Uterus (tissue), 2 donors: ENCODE measurements around the gene ISLR.

Experiments
- POLR2A ChIP-seq, 2 donors: fragments of 450-650 bp; IDR thresholded peaks; one replicate each; pipeline ENCODE4 v1.6.1; 2016; ENCODE audit warnings: antibody characterized with exemption in 2 of 2, mild to moderate bottlenecking in 1 of 2, moderate library complexity in 1 of 2
- TF ChIP-seq, protein P1 (sequence below), 4 experiments: fragments of 200-600 bp in 2 of 4; fragments of 450-650 bp in 2 of 4; sonication (generic) in 2 of 4; IDR thresholded peaks; one replicate each; pipeline ENCODE4 v1.5.1; 2016 to 2019; ENCODE audit warnings: antibody characterized with exemption in 4 of 4, mild to moderate bottlenecking in 2 of 4, moderate library complexity in 1 of 4

DNA sequence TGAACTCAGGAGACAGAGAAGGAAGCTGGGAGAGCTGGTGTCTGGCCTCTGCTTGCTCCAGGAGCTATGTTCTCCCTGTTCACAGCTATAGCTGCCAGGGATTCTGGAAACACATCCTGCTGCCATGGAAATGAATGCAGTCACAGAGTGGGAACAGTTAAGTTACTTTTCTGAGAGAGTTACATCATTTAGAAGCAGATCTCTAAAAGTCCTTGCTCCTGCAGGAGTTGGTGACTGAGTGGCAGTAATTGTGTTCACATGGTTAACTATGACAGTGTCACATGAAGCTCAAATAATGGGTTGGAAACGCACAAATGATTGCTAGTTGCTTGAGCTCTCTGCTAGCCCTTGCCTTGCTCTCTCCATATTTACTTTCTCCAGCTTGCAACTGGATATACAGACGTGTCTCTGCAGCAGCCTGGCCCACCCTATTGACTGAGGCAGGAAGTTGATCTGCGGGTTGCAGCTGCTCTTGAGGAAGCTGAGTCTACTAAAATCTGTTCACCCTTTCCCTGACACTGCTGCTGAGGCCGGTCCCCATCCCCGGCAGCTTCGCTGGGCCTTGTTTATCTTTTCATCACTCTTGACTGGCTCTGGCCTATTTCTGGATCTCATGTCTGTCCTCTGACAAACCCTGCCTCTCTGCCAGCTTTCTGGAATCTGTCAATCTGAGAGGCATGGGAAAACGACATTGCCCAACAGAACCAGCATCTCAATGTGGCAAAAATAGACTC, 16.7 kb upstream of the ISLR start:
- TF ChIP-seq, protein P1, sequence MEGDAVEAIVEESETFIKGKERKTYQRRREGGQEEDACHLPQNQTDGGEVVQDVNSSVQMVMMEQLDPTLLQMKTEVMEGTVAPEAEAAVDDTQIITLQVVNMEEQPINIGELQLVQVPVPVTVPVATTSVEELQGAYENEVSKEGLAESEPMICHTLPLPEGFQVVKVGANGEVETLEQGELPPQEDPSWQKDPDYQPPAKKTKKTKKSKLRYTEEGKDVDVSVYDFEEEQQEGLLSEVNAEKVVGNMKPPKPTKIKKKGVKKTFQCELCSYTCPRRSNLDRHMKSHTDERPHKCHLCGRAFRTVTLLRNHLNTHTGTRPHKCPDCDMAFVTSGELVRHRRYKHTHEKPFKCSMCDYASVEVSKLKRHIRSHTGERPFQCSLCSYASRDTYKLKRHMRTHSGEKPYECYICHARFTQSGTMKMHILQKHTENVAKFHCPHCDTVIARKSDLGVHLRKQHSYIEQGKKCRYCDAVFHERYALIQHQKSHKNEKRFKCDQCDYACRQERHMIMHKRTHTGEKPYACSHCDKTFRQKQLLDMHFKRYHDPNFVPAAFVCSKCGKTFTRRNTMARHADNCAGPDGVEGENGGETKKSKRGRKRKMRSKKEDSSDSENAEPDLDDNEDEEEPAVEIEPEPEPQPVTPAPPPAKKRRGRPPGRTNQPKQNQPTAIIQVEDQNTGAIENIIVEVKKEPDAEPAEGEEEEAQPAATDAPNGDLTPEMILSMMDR (IDR thresholded peaks at IDR 0.05) = no peak
- no peak for TF ChIP-seq POLR2A (IDR thresholded peaks at IDR 0.05)
